ENCODE data around the gene CKAP5. TPM values are rescaled to one million over a fixed set of nuclear protein-coding genes. Genes with fewer than 3 reads are reported as not detected.

Gene CKAP5
- total and polyA plus RNA-seq, 10 donors = 6.5 to 55.4 (median 38.7) TPM

- peak; percentile 28 for DNase-seq
- Histone ChIP-seq H3K4me1 (peaks cover 0 to 5% (median 0%) of the 10 kb centered on the region in 6 donors), H3K27ac (peak overlapping the region in 5 of 8 donors; percentile 5 to 40 (median 8)), H3K27me3 (replicated peaks in 1 of 7) (no peaks in the 10 kb centered on the region), H3K9me3 (no peaks in the 10 kb centered on the region), H3K36me3 (peaks cover 0 to 98% (median 70%) of the 10 kb centered on the region in 6 donors), H3K4me3 (no peak overlapping the region)
- no peak for TF ChIP-seq POLR2A (IDR thresholded peaks at IDR 0.05)
- no peak for TF ChIP-seq POLR2AphosphoS5 (IDR thresholded peaks at IDR 0.05)
- no peak for TF ChIP-seq CTCF (IDR thresholded peaks at IDR 0.05 in 8 of 11, conservative IDR thresholded peaks at IDR 0.05 in 3 of 11)
- intact Hi-C loops (cut with DNase I; ENCODE audit: low total_unique reads) = no loop called here
- 77 to 94% (median 81%) methylated on average over 10 of the region's 10 CpGs for WGBS, 5 donors
These were observed 102.3 kb downstream of the CKAP5 start for GRCh38 chr11:46743693-46744339.

- no peak for DNase-seq
- no peak for TF ChIP-seq POLR2A (IDR thresholded peaks at IDR 0.05)
- TF ChIP-seq POLR2AphosphoS5 (IDR thresholded peaks at IDR 0.05) = no peak
- TF ChIP-seq CTCF (IDR thresholded peaks at IDR 0.05 in 8 of 11, conservative IDR thresholded peaks at IDR 0.05 in 3 of 11) = no peak
- H3K4me3 ChIP-seq = no peak overlapping the region
- H3K36me3 ChIP-seq = peaks cover 0 to 90% (median 63%) of the 10 kb centered on the region in 6 donors
- H3K4me1 ChIP-seq = peaks cover 0 to 5% (median 0%) of the 10 kb centered on the region in 6 donors
- intact Hi-C loops (cut with DNase I; ENCODE audit: low total_unique reads) = no loop called here
- no peaks in the 10 kb centered on the region for H3K9me3 ChIP-seq
- H3K27me3 ChIP-seq (replicated peaks in 1 of 7) = no peaks in the 10 kb centered on the region
- peak overlapping the region in 4 of 8 donors; percentile 5 to 40 (median 18) for H3K27ac ChIP-seq
- WGBS, 5 donors = 86 to 92% (median 88%) methylated on average over 2 of the region's 2 CpGs
These were observed 103.0 kb downstream of the CKAP5 start for GRCh38 chr11:46743043-46743442.

GRCh38 chr11:46741600-46742484, 104.2 kb downstream of the CKAP5 start:
- TF ChIP-seq CTCF (IDR thresholded peaks at IDR 0.05 in 8 of 11, conservative IDR thresholded peaks at IDR 0.05 in 3 of 11) (no peak), POLR2A (IDR thresholded peaks at IDR 0.05) (no peak), POLR2AphosphoS5 (IDR thresholded peaks at IDR 0.05) (no peak)
- Histone ChIP-seq H3K27me3 (replicated peaks in 1 of 7) (no peaks in the 10 kb centered on the region), H3K4me3 (no peak overlapping the region), H3K9me3 (no peaks in the 10 kb centered on the region), H3K4me1 (peaks cover 0 to 5% (median 0%) of the 10 kb centered on the region in 6 donors), H3K36me3 (peaks cover 0 to 78% (median 51%) of the 10 kb centered on the region in 6 donors), H3K27ac (no peak overlapping the region)
- DNase-seq = peak; percentile 21
- 80 to 83% (median 81%) methylated on average over 12 of the region's 12 CpGs for WGBS, 5 donors
- intact Hi-C loops (cut with DNase I; ENCODE audit: low total_unique reads) = no loop called here

GRCh38 chr11:46738887-46739286, 107.2 kb downstream of the CKAP5 start:
- Histone ChIP-seq H3K36me3 (peaks cover 0 to 49% (median 23%) of the 10 kb centered on the region in 6 donors), H3K4me3 (no peak overlapping the region), H3K27me3 (replicated peaks in 1 of 7) (no peaks in the 10 kb centered on the region), H3K9me3 (no peaks in the 10 kb centered on the region), H3K4me1 (peaks cover 0 to 5% (median 0%) of the 10 kb centered on the region in 6 donors), H3K27ac (no peak overlapping the region)
- 77 to 87% (median 85%) methylated on average over 6 of the region's 6 CpGs for WGBS, 5 donors
- intact Hi-C loops (cut with DNase I; ENCODE audit: low total_unique reads) = no loop called here
- peak; percentile 17 for DNase-seq
- no peak for TF ChIP-seq POLR2A (IDR thresholded peaks at IDR 0.05)
- no peak for TF ChIP-seq CTCF (IDR thresholded peaks at IDR 0.05 in 8 of 11, conservative IDR thresholded peaks at IDR 0.05 in 3 of 11)
- TF ChIP-seq POLR2AphosphoS5 (IDR thresholded peaks at IDR 0.05) = no peak
